ENCODE results near the gene RGS5. TPM values are rescaled to one million over a fixed set of nuclear protein-coding genes. Genes with fewer than 3 reads are reported as not detected.
A peak's percentile ranks its signal among the peaks of the same experiment; 100 is the strongest.

Gene RGS5, protein sequence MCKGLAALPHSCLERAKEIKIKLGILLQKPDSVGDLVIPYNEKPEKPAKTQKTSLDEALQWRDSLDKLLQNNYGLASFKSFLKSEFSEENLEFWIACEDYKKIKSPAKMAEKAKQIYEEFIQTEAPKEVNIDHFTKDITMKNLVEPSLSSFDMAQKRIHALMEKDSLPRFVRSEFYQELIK
- 770 and 1,035 TPM in 2 replicates for total RNA-seq
- 233 and 287 TPM in 2 replicates for polyA plus RNA-seq
- polyA plus RNA-seq (2011; cell fraction: cytosol; rRNA removed) = 424 and 485 TPM in 2 replicates
- polyA plus RNA-seq (2011; cell fraction: nucleus; rRNA removed) = 220 and 222 TPM in 2 replicates
- polyA plus RNA-seq (2012) = 35.3 and 230 TPM in 2 replicates
- polyA minus RNA-seq = 436 and 440 TPM in 2 replicates
- not detected for polyA minus RNA-seq (2011; cell fraction: cytosol; rRNA and poly(A)+ RNA removed)
- polyA minus RNA-seq (2011; cell fraction: nucleus; rRNA and poly(A)+ RNA removed) = 78.8 and 168 TPM in 2 replicates
- Bru-seq, nascent RNA = percentile 92 among the genes with signal in this experiment
- percentile 93 among the genes with signal in this experiment for BruChase-seq, experiment 1, labeled RNA remaining after a 6-hour chase
- BruChase-seq, experiment 2, labeled RNA remaining after a 2-hour chase = percentile 85 among the genes with signal in this experiment
- long read RNA-seq, full-length matches to known transcripts = 4,309 of 4,474 reads
- long read RNA-seq, partial matches to known transcripts = 12 of 4,474 reads
- long read RNA-seq, other reads (novel, unspliced or antisense) = 153 of 4,474 reads

DNA sequence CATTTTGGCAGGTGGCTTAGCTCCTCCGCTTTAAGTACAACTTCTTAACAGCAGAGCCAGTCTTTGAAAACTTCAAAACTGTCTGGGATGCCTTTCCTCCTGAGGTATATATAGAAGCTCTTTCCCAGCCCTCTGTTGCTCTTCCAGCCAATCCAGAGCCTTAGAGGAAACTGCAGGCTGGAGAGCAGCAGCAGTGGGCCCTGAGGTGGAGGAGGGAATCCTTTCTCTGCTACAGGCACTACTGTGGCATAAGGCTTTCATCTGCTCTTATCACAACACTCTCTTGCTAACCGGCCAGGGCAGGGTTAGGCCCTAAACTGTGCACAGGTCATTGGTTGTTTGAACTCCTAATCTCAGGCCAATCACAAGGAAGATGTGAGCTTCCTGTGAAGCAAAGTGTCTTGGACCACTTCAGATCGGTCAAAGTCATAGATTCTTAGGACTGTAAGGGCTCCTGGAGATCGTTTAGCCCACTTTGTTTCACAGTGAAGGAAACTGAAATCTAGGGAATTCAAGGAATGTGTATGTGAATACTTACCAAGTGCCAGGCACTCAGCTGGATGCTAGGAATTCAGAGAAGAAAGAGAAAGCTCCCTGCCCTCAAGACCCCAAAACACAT lies at the start of gene RGS5:
TSS of gene RGS5 (minus strand) at position 84 of the 619 bp plus-strand sequence. CDS start at position 3, 81 bp downstream.
- FAIRE-seq (peak; percentile 55), DNase-seq (ENCODE audit: low read depth, low spot score) (peak; percentile 78)
- H3K4me1 ChIP-seq (ENCODE audit: control insufficient read depth, extremely low read depth, insufficient read depth, low read length) = peaks cover 41% of the 10 kb centered on the region
- no peaks in the 10 kb centered on the region for H3K9me1 ChIP-seq (replicated peaks; ENCODE audit: control insufficient read depth, extremely low read depth, insufficient read depth, low read length)
- dilution Hi-C loops (cut with MboI; ENCODE audit: extremely low pct_ligation_motif_present, low sequenced_read_pairs) = no loop called here
- peak within 1 kb of the TSS; percentile 91 for H3K4me2 ChIP-seq (ENCODE audit: insufficient read depth, low read length)
- H4K20me1 ChIP-seq (replicated peaks; ENCODE audit: control insufficient read depth, extremely low read depth, insufficient read depth, low read length) = no peaks in the 10 kb centered on the region
- H3K36me3 ChIP-seq (ENCODE audit: control insufficient read depth in 2 of 2, extremely low read depth in 1 of 2, insufficient read depth in 2 of 2, low read length in 2 of 2) = no peaks in the 10 kb centered on the region
- no peaks in the 10 kb centered on the region for H3K9me3 ChIP-seq (replicated peaks; ENCODE audit: control insufficient read depth, insufficient read depth, low read length)
- H3K79me2 ChIP-seq (ENCODE audit: control insufficient read depth, insufficient read depth, low read length) = peaks cover 48% of the 10 kb centered on the region
- CTCF ChIA-PET = interaction anchor here (0.6 to 2.0 kb wide), 11 partner anchors 10 to 381 kb away, joined by 3 to 11 read pairs (median 5); no protein-coding TSS in a partner anchor
- H2AFZ ChIP-seq (ENCODE audit: low read depth, low read length) = peak within 1 kb of the TSS; percentile 98
- peak within 1 kb of the TSS; percentile 87 for H3K9ac ChIP-seq (replicated peaks; ENCODE audit: extremely low read depth, insufficient read depth, low read length)
- POLR2A ChIA-PET = interaction anchor here (0.7 to 1.6 kb wide), 5 partner anchors 8 to 119 kb away, joined by 3 to 4 read pairs (median 3); partner anchors contain the start of gene NUF2
- intact Hi-C loops (cut with micrococcal nuclease) = no loop called here
- peak within 1 kb of the TSS; percentile 25 to 98 (median 92) for H3K4me3 ChIP-seq (replicated peaks in 1 of 3; ENCODE audit: insufficient read depth in 1 of 3, low read depth in 1 of 3, low read length in 3 of 3)
- BruUV-seq (replicated peaks) = TSS peak; percentile 32
- TF ChIP-seq POLR2AphosphoS5 (IDR thresholded peaks at IDR 0.05; ENCODE audit: insufficient read depth, low read depth, low read length) (peak; percentile 58), JUN (IDR thresholded peaks at IDR 0.05; ENCODE audit: borderline replicate concordance, insufficient read depth, insufficient read length, low read depth) (no peak), EZH2 (IDR thresholded peaks at IDR 0.05; ENCODE audit: borderline replicate concordance, low read depth, low read length, severe bottlenecking) (no peak), FOS (IDR thresholded peaks at IDR 0.05; ENCODE audit: borderline replicate concordance, insufficient read depth, low read length) (no peak), MYC (IDR thresholded peaks at IDR 0.05; ENCODE audit: low read depth, low read length) (no peak), GATA2 (IDR thresholded peaks at IDR 0.05; ENCODE audit: insufficient read depth, insufficient read length, low read depth, low read length) (peak; percentile 11), POLR2A (IDR thresholded peaks at IDR 0.05; ENCODE audit: low read depth, low read length) (peak; percentile 67)
- TF ChIP-seq, protein P1, sequence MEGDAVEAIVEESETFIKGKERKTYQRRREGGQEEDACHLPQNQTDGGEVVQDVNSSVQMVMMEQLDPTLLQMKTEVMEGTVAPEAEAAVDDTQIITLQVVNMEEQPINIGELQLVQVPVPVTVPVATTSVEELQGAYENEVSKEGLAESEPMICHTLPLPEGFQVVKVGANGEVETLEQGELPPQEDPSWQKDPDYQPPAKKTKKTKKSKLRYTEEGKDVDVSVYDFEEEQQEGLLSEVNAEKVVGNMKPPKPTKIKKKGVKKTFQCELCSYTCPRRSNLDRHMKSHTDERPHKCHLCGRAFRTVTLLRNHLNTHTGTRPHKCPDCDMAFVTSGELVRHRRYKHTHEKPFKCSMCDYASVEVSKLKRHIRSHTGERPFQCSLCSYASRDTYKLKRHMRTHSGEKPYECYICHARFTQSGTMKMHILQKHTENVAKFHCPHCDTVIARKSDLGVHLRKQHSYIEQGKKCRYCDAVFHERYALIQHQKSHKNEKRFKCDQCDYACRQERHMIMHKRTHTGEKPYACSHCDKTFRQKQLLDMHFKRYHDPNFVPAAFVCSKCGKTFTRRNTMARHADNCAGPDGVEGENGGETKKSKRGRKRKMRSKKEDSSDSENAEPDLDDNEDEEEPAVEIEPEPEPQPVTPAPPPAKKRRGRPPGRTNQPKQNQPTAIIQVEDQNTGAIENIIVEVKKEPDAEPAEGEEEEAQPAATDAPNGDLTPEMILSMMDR (IDR thresholded peaks at IDR 0.05; ENCODE audit: extremely low read depth in 1 of 2, insufficient read depth in 1 of 2, low read depth in 1 of 2, low read length in 2 of 2) = no peak
- TF ChIP-seq, protein P2, sequence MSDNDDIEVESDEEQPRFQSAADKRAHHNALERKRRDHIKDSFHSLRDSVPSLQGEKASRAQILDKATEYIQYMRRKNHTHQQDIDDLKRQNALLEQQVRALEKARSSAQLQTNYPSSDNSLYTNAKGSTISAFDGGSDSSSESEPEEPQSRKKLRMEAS (IDR thresholded peaks at IDR 0.05; ENCODE audit: insufficient read depth, insufficient read length) = no peak
- no peaks in the 10 kb centered on the region for H3K27me3 ChIP-seq (ENCODE audit: control insufficient read depth in 2 of 2, insufficient read depth in 2 of 2, low read length in 2 of 2)
- peak within 1 kb of the TSS; percentile 77 for H3K27ac ChIP-seq (ENCODE audit: insufficient read depth, low read depth, low read length)
